HepG2 (cell line): ENCODE data around the gene TXN2. TPM values are rescaled to one million over a fixed set of nuclear protein-coding genes. Genes with fewer than 3 reads are reported as not detected.

Source experiments
- ARHGAP35 ChIP-seq: sonication (generic); formaldehyde crosslinking; IDR thresholded peaks from 2 replicates; pipeline ENCODE4 v1.9.0; 2022; ENCODE audit warnings: mild to moderate bottlenecking, inconsistent platforms, moderate library complexity, missing genetic modification reagents, borderline replicate concordance
- ATF4 ChIP-seq, 2 experiments: fragments of 450-650 bp in 1 of 2; sonication (generic) in 1 of 2; formaldehyde crosslinking; IDR thresholded peaks; 2 replicates each; pipeline versions ENCODE4 v1.5.0 to v1.8.0; 2020 to 2022; ENCODE audit warnings: mild to moderate bottlenecking in 1 of 2, missing genetic modification reagents in 1 of 2
- BHLHE40 ChIP-seq: IDR thresholded peaks from 2 replicates; pipeline ENCODE4 v1.6.1; 2011; ENCODE audit warnings: low read length, improper control_type of control experiment
- ERF ChIP-seq: IDR thresholded peaks from 2 replicates; pipeline ENCODE4 v1.6.1; 2018; ENCODE audit warnings: missing biosample characterization, missing genetic modification reagents
- FOXC1 ChIP-seq: sonication (generic); formaldehyde crosslinking; IDR thresholded peaks from 2 replicates; pipeline ENCODE4 v1.8.0; 2022; ENCODE audit warnings: mild to moderate bottlenecking, missing genetic modification reagents, borderline replicate concordance
- GATAD1 ChIP-seq: IDR thresholded peaks from 2 replicates; pipeline ENCODE4 v1.6.1; 2016; ENCODE audit warnings: missing genetic modification reagents, missing compliant biosample characterization
- GLI4 ChIP-seq: sonication (generic); formaldehyde crosslinking; IDR thresholded peaks from 2 replicates; pipeline ENCODE4 v1.5.1; 2020; ENCODE audit warnings: missing genetic modification reagents, mild to moderate bottlenecking, moderate library complexity, borderline replicate concordance
- GTF2F1 ChIP-seq: fragments of 150-350 bp; IDR thresholded peaks from 2 replicates; pipeline ENCODE4 v1.6.1; 2014; ENCODE audit warnings: low read length
- JARID2 ChIP-seq: sonication (generic); formaldehyde crosslinking; IDR thresholded peaks from 2 replicates; pipeline ENCODE4 v1.8.1; 2023; ENCODE audit warnings: missing genetic modification reagents, inconsistent platforms; ENCODE audit not compliant: insufficient replicate concordance
- MIER3 ChIP-seq: IDR thresholded peaks from 2 replicates; pipeline ENCODE4 v1.6.1; 2016; ENCODE audit warnings: missing compliant biosample characterization, borderline replicate concordance
- MIXL1 ChIP-seq: IDR thresholded peaks from 2 replicates; pipeline ENCODE4 v1.6.1; 2016
- MXD4 ChIP-seq: IDR thresholded peaks from 2 replicates; pipeline ENCODE4 v1.6.1; 2016; ENCODE audit warnings: mild to moderate bottlenecking, missing biosample characterization, missing genetic modification reagents
- MYC ChIP-seq: sonication (generic); formaldehyde crosslinking; IDR thresholded peaks from 2 replicates; pipeline ENCODE4 v1.9.0; 2021; ENCODE audit warnings: missing genetic modification reagents, borderline replicate concordance
- MYNN ChIP-seq: sonication (generic); formaldehyde crosslinking; IDR thresholded peaks from 2 replicates; pipeline ENCODE4 v1.4.0; 2020; ENCODE audit warnings: mild to moderate bottlenecking, low read depth, missing genetic modification reagents
- PLRG1 ChIP-seq: fragments of 450-650 bp; conservative IDR thresholded peaks from 2 replicates; pipeline ENCODE4 v1.6.1; 2016
- PRMT3 ChIP-seq: sonication (generic); formaldehyde crosslinking; IDR thresholded peaks from 2 replicates; pipeline ENCODE4 v1.8.1; 2022; ENCODE audit warnings: low read depth, mild to moderate bottlenecking, moderate library complexity, missing genetic modification reagents, borderline replicate concordance
- RNF2 ChIP-seq: fragments of 450-650 bp; conservative IDR thresholded peaks from 2 replicates; pipeline ENCODE4 v1.6.1; 2016; ENCODE audit warnings: low read depth
- RORA ChIP-seq: sonication (generic); formaldehyde crosslinking; IDR thresholded peaks from 2 replicates; pipeline ENCODE4 v1.5.0; 2020; ENCODE audit warnings: mild to moderate bottlenecking, missing genetic modification reagents, moderate library complexity
- SPEN ChIP-seq: sonication (generic); formaldehyde crosslinking; IDR thresholded peaks from 2 replicates; pipeline ENCODE4 v1.5.1; 2020; ENCODE audit warnings: low read depth, mild to moderate bottlenecking, missing genetic modification reagents
- ZFP36L1 ChIP-seq: sonication (generic); formaldehyde crosslinking; IDR thresholded peaks from 2 replicates; pipeline ENCODE4 v1.8.0; 2022; ENCODE audit warnings: mild to moderate bottlenecking, missing genetic modification reagents, moderate library complexity
- ZKSCAN8 ChIP-seq: IDR thresholded peaks from 2 replicates; pipeline ENCODE4 v1.6.1; 2016; ENCODE audit warnings: borderline replicate concordance, missing genetic modification reagents, missing compliant biosample characterization
- ZNF207 ChIP-seq: fragments of 450-650 bp; IDR thresholded peaks from 2 replicates; pipeline ENCODE4 v1.6.1; 2016; ENCODE audit warnings: antibody characterized with exemption, borderline replicate concordance
- ZNF282 ChIP-seq: fragments of 450-650 bp; IDR thresholded peaks from 2 replicates; pipeline ENCODE4 v1.6.1; 2018; ENCODE audit not compliant: partially characterized antibody
- ZNF446 ChIP-seq: sonication (generic); formaldehyde crosslinking; IDR thresholded peaks from 2 replicates; pipeline ENCODE4 v1.5.0; 2020; ENCODE audit warnings: mild to moderate bottlenecking, missing genetic modification reagents
- ZNF501 ChIP-seq: sonication (generic); formaldehyde crosslinking; IDR thresholded peaks from 2 replicates; pipeline ENCODE4 v1.5.1; 2020; ENCODE audit warnings: mild to moderate bottlenecking, moderate library complexity, missing genetic modification reagents
- ZNF530 ChIP-seq: sonication (generic); formaldehyde crosslinking; IDR thresholded peaks from 2 replicates; pipeline ENCODE4 v1.5.0; 2020; ENCODE audit warnings: low read depth, mild to moderate bottlenecking, missing genetic modification reagents
- ZNF713 ChIP-seq: sonication (generic); formaldehyde crosslinking; IDR thresholded peaks from 2 replicates; pipeline ENCODE4 v1.4.0; 2020; ENCODE audit warnings: mild to moderate bottlenecking, missing genetic modification reagents
- ZNF83 ChIP-seq: sonication (generic); formaldehyde crosslinking; IDR thresholded peaks from 2 replicates; pipeline ENCODE4 v1.4.0; 2020; ENCODE audit warnings: missing genetic modification reagents, mild to moderate bottlenecking, borderline replicate concordance
- polyA plus RNA-seq, 8 experiments: library from polyadenylated mRNA; depleted of rRNA in 3 of 8; stranded (reverse) in 7 of 8; unstranded in 1 of 8; fragments of >200 nt; fragmentation: Illumina TruSeq in 4 of 8; extraction: Trizol in 4 of 8; gene quantifications; 2 replicates each; pipeline versions ENCODE4 v1.2.1 to v1.2.3, GENCODE V29; 2011 to 2016; ENCODE audit warnings: low read depth in 4 of 8, missing spikeins in 1 of 8, mixed read lengths in 1 of 8; ENCODE audit not compliant: insufficient read depth in 1 of 8
- total RNA-seq, 5 experiments: library from RNA; depleted of rRNA; stranded (reverse); fragments of >200 nt; fragmentation: Illumina TruSeq; extraction: Trizol; gene quantifications; 2 replicates each; pipeline ENCODE4 v1.2.3, GENCODE V29; 2016; ENCODE audit warnings: low read depth in 1 of 5
- TF ChIP-seq, protein P1 (sequence below): sonication (generic); formaldehyde crosslinking; IDR thresholded peaks from 2 replicates; pipeline ENCODE4 v1.5.0; 2020; ENCODE audit warnings: missing genetic modification reagents

The TXN2 gene
- total and polyA plus RNA-seq, 2 of the 13 experiments (the other 11 are each of a cell fraction or from before 2014, with no cell fraction given), result 41.4 to 109 TPM

DNA sequence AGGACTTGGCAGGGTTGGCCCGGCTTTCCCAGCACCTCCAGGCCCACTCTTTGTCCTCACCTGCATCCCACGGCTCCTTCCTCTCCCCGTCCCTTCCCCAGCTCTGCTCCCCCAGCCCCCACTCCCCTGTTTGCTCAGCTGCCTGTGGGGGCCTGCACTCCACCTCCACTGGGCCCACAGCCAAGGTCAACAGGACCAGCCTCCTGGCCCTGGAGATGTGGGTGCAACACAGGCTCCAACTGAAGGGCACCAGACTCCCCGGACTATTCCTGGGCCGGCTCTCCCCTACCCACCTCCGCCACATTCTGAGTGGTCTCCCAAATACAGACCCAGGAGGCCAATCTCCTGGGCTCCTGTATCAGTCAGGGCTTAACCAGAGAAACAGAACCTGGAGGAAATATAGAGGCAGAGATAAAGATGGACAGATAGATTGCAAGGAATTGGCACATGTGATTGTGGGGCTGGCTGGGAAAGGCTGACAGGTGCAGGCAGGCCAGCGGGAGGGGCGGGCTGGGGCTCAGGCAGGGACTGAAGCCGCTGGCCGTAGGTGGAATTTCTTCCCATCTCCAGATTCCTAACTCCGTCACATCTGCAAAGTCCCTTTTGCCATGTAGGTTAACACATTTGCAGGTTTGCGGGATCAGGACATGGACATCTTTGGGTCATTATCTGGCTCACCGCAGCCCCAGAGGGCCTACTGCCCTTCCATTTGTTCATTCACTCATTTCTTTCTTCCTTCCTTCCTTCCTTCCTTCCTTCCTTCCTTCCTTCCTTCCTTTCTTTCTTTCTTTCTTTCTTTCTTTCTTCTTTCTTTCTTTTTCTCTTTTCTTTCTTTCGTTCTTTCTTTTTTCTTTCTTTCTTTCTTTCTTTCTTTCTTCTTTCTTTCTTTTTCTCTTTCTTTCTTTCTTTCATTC lies 47.9 kb downstream of the TXN2 start (continued):
- TF ChIP-seq ZNF207 (no peak), MXD4 (CRISPR knock-in tag) (0 out of 2 replicates have a peak, but pooled peaks have one; percentile 20), MIER3 (CRISPR knock-in tag) (peak; percentile 55; the same call in 1 of the 2 replicates), RNF2 (no peak), FOXC1 (CRISPR knock-in tag) (no peak; the same call in 1 of the 2 replicates), GATAD1 (0 out of 2 replicates have a peak, but pooled peaks have one; percentile 49), ZNF530 (no peak), ARHGAP35 (CRISPR knock-in tag) (no peak), JARID2 (CRISPR knock-in tag) (no peak), ZNF83 (CRISPR knock-in tag) (no peak), ZNF501 (no peak), ZKSCAN8 (CRISPR knock-in tag) (peak; percentile 57; the same call in 1 of the 2 replicates), PLRG1 (no peak), ZNF713 (CRISPR knock-in tag) (no peak), ATF4 (CRISPR knock-in tag; IDR thresholded peaks at IDR 0.05) (peak in 1 of 2 experiments; percentile 44; a peak in 1 of 4 replicates), SPEN (CRISPR knock-in tag) (peak; percentile 76), ZNF282 (no peak), ERF (no peak), MYC (CRISPR knock-in tag) (peak; percentile 62; the same call in 1 of the 2 replicates), PRMT3 (CRISPR knock-in tag) (no peak), RORA (CRISPR knock-in tag) (no peak), MIXL1 (CRISPR knock-in tag) (no peak), GLI4 (CRISPR knock-in tag) (no peak), GTF2F1 (no peak), MYNN (CRISPR knock-in tag) (no peak), ZNF446 (CRISPR knock-in tag) (no peak), BHLHE40 (no peak), ZFP36L1 (CRISPR knock-in tag) (no peak)
- TF ChIP-seq, protein P1, sequence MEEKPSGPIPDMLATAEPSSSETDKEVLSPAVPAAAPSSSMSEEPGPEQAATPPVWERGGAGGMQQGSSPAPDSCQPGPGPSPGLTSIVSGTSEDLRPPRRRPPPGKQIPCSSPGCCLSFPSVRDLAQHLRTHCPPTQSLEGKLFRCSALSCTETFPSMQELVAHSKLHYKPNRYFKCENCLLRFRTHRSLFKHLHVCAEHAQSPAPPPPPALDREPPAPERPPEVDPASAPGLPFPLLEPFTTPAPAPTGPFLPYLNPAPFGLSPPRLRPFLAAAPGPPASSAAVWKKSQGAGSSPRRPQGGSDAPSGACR (CRISPR knock-in tag), result no peak
